ENCODE results near the gene CD163L1. TPM values are rescaled to one million over a fixed set of nuclear protein-coding genes. Genes with fewer than 3 reads are reported as not detected.
"Not testable (repeated sequence)": the region's sequence is repeated elsewhere in the genome, so short reads cannot be mapped to it uniquely, and the experiment has no call there.

Gene CD163L1
- total RNA-seq, 2 donors from 2014 or later, result under 0.01 to 1.6 TPM

DNA sequence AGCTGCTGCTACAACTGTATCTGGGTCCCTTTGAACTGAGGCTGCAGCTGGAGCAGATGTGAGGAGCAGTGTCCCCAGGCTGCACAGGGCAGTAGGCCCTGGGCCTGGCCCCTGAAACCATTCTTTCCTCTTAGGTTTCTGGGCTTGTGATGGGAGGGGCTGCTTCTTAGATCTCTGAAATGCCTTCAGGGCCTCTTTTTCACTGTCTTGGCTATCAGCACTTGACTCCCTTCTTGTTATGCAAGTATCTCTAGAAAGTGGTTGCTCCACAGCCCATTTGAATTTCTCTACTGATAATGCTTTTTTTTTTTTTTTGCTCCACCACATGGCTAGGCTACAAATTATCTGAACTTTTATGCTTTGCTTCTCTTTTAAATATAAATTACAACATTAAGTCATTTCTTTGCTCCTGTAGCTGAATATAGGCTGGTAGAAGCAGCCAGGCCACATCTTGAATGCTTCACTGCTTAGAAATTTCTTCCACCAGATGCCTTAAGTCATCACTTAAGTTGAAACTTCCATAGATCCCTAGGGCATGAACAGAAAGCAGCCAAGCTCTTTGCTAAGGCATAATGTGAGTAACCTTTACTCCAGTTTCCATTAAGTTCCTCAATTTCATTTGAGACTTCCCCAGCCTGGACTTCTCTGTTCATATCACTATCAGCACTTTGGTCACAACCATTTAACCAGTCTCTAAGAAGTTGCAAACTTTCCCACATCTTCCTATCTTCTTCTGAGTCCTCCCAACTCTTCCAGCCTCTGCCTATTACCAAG lies 98.9 kb downstream of the CD163L1 start:
- intact Hi-C loops (cut with DNase I), result no loop called here
- Histone ChIP-seq H3K27ac (no peak overlapping the region), H3K9me3 (peaks cover 0 to 6% (median 0%) of the 10 kb centered on the region in 3 donors), H3K27me3 (no peaks in the 10 kb centered on the region), H3K4me1 (no peaks in the 10 kb centered on the region), H3K36me3 (replicated peaks in 1 of 2; ENCODE audit: insufficient read depth in 1 of 2, low read depth in 2 of 2) (no peaks in the 10 kb centered on the region), H3K4me3 (no peak overlapping the region)
- ATAC-seq (no peak), DNase-seq (peak in 1 of 4 donors; percentile 3)
- TF ChIP-seq CTCF (IDR thresholded peaks at IDR 0.05) (no peak), POLR2A (IDR thresholded peaks at IDR 0.05) (no peak)

GRCh38 chr12:7339675-7340074 lies 104.3 kb downstream of the CD163L1 start:
- Histone ChIP-seq H3K4me3 (no peak overlapping the region), H3K36me3 (replicated peaks in 1 of 2; ENCODE audit: insufficient read depth in 1 of 2, low read depth in 2 of 2) (no peaks in the 10 kb centered on the region), H3K27me3 (no peaks in the 10 kb centered on the region), H3K4me1 (no peaks in the 10 kb centered on the region), H3K27ac (no peak overlapping the region), H3K9me3 (peaks cover 0 to 5% (median 0%) of the 10 kb centered on the region in 3 donors)
- DNase-seq (no peak), ATAC-seq (no peak)
- TF ChIP-seq CTCF (IDR thresholded peaks at IDR 0.05), result no peak
- WGBS, 2 donors, result 54 to 68% methylated on average over 1 of the region's 1 CpG
- intact Hi-C loops (cut with DNase I), result no loop called here

DNA sequence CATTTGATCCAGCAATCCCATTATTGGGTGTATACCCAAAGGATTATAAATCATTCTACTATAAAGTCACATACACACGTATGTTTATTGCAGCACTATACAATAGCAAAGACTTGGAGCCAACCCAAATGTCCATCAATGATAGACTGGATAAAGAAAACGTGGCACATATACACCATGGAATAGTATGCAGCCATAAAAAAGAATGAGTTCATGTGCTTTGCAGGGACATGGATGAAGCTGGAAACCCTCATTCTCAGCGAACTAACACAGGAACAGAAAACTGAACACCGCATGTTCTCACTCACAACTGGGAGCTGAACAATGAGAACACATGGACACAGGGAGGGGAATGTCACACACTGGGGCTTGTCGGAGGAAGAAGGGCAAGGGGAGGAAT lies 106.2 kb downstream of the CD163L1 start:
- ATAC-seq; H3K4me3 ChIP-seq; H3K27me3 ChIP-seq; intact Hi-C loops (cut with DNase I); DNase-seq; H3K27ac ChIP-seq; H3K4me1 ChIP-seq; H3K36me3 ChIP-seq (replicated peaks in 1 of 2; ENCODE audit: insufficient read depth in 1 of 2, low read depth in 2 of 2); H3K9me3 ChIP-seq: not testable (repeated sequence)
- WGBS, 2 donors, result 74 to 78% methylated on average over 5 of the region's 5 CpGs

GRCh38 chr12:7327918-7328317 lies 116.0 kb downstream of the CD163L1 start:
- Histone ChIP-seq H3K4me3 (no peak overlapping the region), H3K9me3 (no peaks in the 10 kb centered on the region), H3K27me3 (no peaks in the 10 kb centered on the region), H3K4me1 (no peaks in the 10 kb centered on the region), H3K36me3 (replicated peaks in 1 of 2; ENCODE audit: insufficient read depth in 1 of 2, low read depth in 2 of 2) (no peaks in the 10 kb centered on the region), H3K27ac (no peak overlapping the region)
- intact Hi-C loops (cut with DNase I), result no loop called here
- TF ChIP-seq CTCF (IDR thresholded peaks at IDR 0.05) (no peak), POLR2A (IDR thresholded peaks at IDR 0.05) (no peak)
- no peak for ATAC-seq
- WGBS, 2 donors, result 53 to 55% methylated on average over 7 of the region's 7 CpGs
- DNase-seq, result no peak

GRCh38 chr12:7324176-7324575 lies 119.8 kb downstream of the CD163L1 start:
- H3K4me1 ChIP-seq, result no peaks in the 10 kb centered on the region
- no peak for DNase-seq
- H3K4me3 ChIP-seq, result no peak overlapping the region
- WGBS, 2 donors, result 78 to 79% methylated on average over 5 of the region's 5 CpGs
- no peaks in the 10 kb centered on the region for H3K27me3 ChIP-seq
- no peaks in the 10 kb centered on the region for H3K9me3 ChIP-seq
- intact Hi-C loops (cut with DNase I), result no loop called here
- H3K27ac ChIP-seq, result no peak overlapping the region
- ATAC-seq, result no peak
- TF ChIP-seq CTCF (IDR thresholded peaks at IDR 0.05), result no peak
- TF ChIP-seq POLR2A (IDR thresholded peaks at IDR 0.05), result no peak
- no peaks in the 10 kb centered on the region for H3K36me3 ChIP-seq (replicated peaks in 1 of 2; ENCODE audit: insufficient read depth in 1 of 2, low read depth in 2 of 2)

All from body of pancreas (tissue), 4 donors.